Thyroid gland (tissue), 4 donors: ENCODE results near the gene LSM6. TPM values are rescaled to one million over a fixed set of nuclear protein-coding genes. Genes with fewer than 3 reads are reported as not detected.

Experiments used
- DNase-seq, 2 donors: peaks; one replicate each; pipeline ENCODE4 v3.0.0-alpha.2; 2019
- H3K27ac ChIP-seq, 3 donors: fragments of 200-600 bp; sonication (generic); 1 replicate in 2 of 3; 2 replicates in 1 of 3; pipeline ENCODE4 v1.5.1; 2016 to 2019; ENCODE audit warnings: mild to moderate bottlenecking in 1 of 3, moderate library complexity in 1 of 3
- H3K27me3 ChIP-seq: fragments of 200-600 bp; sonication (generic); one replicate; pipeline ENCODE4 v1.5.1; 2019
- H3K36me3 ChIP-seq, 2 donors: fragments of 200-600 bp; sonication (generic); one replicate each; pipeline ENCODE4 v1.5.1; 2016 to 2019
- H3K4me1 ChIP-seq, 2 donors: fragments of 200-600 bp; sonication (generic); one replicate each; pipeline ENCODE4 v1.5.1; 2017 to 2019
- H3K4me3 ChIP-seq, 3 donors: fragments of 200-600 bp; sonication (generic); replicated peaks in 1 of 3; 1 replicate in 2 of 3; 2 replicates in 1 of 3; pipeline ENCODE4 v1.5.1; 2016; ENCODE audit warnings: mild to moderate bottlenecking in 1 of 3
- H3K9me3 ChIP-seq: fragments of 200-600 bp; sonication (generic); one replicate; pipeline ENCODE4 v1.5.1; 2017
- CTCF ChIP-seq, 6 experiments: fragments of 200-600 bp in 3 of 6; fragments of 450-650 bp in 3 of 6; sonication (generic) in 3 of 6; IDR thresholded peaks; one replicate each; pipeline ENCODE4 v1.5.1; 2016 to 2019; ENCODE audit warnings: antibody characterized with exemption in 6 of 6, mild to moderate bottlenecking in 2 of 6, inconsistent platforms in 1 of 6, moderate library complexity in 1 of 6
- POLR2A ChIP-seq, 2 donors: fragments of 450-650 bp; IDR thresholded peaks; one replicate each; pipeline ENCODE4 v1.6.1; 2017; ENCODE audit warnings: antibody characterized with exemption in 2 of 2, mild to moderate bottlenecking in 2 of 2, moderate library complexity in 1 of 2
- WGBS, 2 donors: methylation state at CpG; one replicate each; pipeline ENCODE4 v1.1.5; 2017; 5-methylcytosine and 5-hydroxymethylcytosine counted together
- intact Hi-C: fragments of 100-400 bp; cut with DNase I; formaldehyde crosslinking; loops from one replicate; pipeline ENCODE4 v1.15.1; 2023
- total RNA-seq, 4 donors: library from RNA; depleted of rRNA; stranded (reverse); fragments of >200 nt; gene quantifications; one replicate each; pipeline ENCODE4 v1.2.3, GENCODE V29; 2016

The LSM6 gene
- total RNA-seq, 4 donors from 2014 or later: 25.1 to 43.9 (median 31.9) TPM

- Histone ChIP-seq H3K36me3 (no peaks in the 10 kb centered on the region), H3K4me3 (no peak overlapping the region), H3K27me3 (no peaks in the 10 kb centered on the region), H3K4me1 (no peaks in the 10 kb centered on the region), H3K27ac (no peak overlapping the region), H3K9me3 (no peaks in the 10 kb centered on the region)
- no peak for DNase-seq
- 86 to 93% methylated on average over 5 of the region's 5 CpGs for WGBS, 2 donors
- TF ChIP-seq CTCF (IDR thresholded peaks at IDR 0.05) (no peak), POLR2A (IDR thresholded peaks at IDR 0.05) (no peak)
- intact Hi-C loops: no loop called here
Observed at GRCh38 chr4:146158036-146158745, 17.3 kb upstream of the LSM6 start.

- no peak overlapping the region for H3K27ac ChIP-seq
- intact Hi-C loops: no loop called here
- H3K9me3 ChIP-seq: no peaks in the 10 kb centered on the region
- H3K27me3 ChIP-seq: no peaks in the 10 kb centered on the region
- TF ChIP-seq CTCF (IDR thresholded peaks at IDR 0.05) (no peak), POLR2A (IDR thresholded peaks at IDR 0.05) (no peak)
- no peak for DNase-seq
- no peak overlapping the region for H3K4me3 ChIP-seq
- 53 to 65% methylated on average over 4 of the region's 4 CpGs for WGBS, 2 donors
- H3K4me1 ChIP-seq: no peaks in the 10 kb centered on the region
- no peaks in the 10 kb centered on the region for H3K36me3 ChIP-seq
Observed at GRCh38 chr4:146159384-146160058, 16.0 kb upstream of the LSM6 start.

GRCh38 chr4:146161243-146161642 lies 14.3 kb upstream of the LSM6 start:
- DNase-seq: no peak
- Histone ChIP-seq H3K36me3 (no peaks in the 10 kb centered on the region), H3K27ac (no peak overlapping the region), H3K27me3 (no peaks in the 10 kb centered on the region), H3K4me3 (no peak overlapping the region), H3K9me3 (no peaks in the 10 kb centered on the region), H3K4me1 (no peaks in the 10 kb centered on the region)
- intact Hi-C loops: no loop called here
- TF ChIP-seq POLR2A (IDR thresholded peaks at IDR 0.05) (no peak), CTCF (IDR thresholded peaks at IDR 0.05) (no peak)

- Histone ChIP-seq H3K27ac (no peak overlapping the region), H3K4me1 (no peaks in the 10 kb centered on the region), H3K27me3 (no peaks in the 10 kb centered on the region), H3K36me3 (no peaks in the 10 kb centered on the region), H3K9me3 (no peaks in the 10 kb centered on the region), H3K4me3 (no peak overlapping the region)
- TF ChIP-seq POLR2A (IDR thresholded peaks at IDR 0.05) (no peak), CTCF (IDR thresholded peaks at IDR 0.05) (no peak)
- 77 to 78% methylated on average over 1 of the region's 1 CpG for WGBS, 2 donors
- no peak for DNase-seq
- intact Hi-C loops: no loop called here
Observed at GRCh38 chr4:146165221-146165620, 10.3 kb upstream of the LSM6 start.

- no peak for DNase-seq
- no peak overlapping the region for H3K27ac ChIP-seq
- TF ChIP-seq POLR2A (IDR thresholded peaks at IDR 0.05) (no peak), CTCF (IDR thresholded peaks at IDR 0.05) (no peak)
- H3K36me3 ChIP-seq: no peaks in the 10 kb centered on the region
- H3K9me3 ChIP-seq: no peaks in the 10 kb centered on the region
- H3K27me3 ChIP-seq: no peaks in the 10 kb centered on the region
- H3K4me1 ChIP-seq: no peaks in the 10 kb centered on the region
- H3K4me3 ChIP-seq: no peak overlapping the region
- intact Hi-C loops: no loop called here
Observed at GRCh38 chr4:146165840-146166239, 9.7 kb upstream of the LSM6 start.
